IPS-20b (cell line): ENCODE data around the gene RASGEF1C.

ENCODE experiments used
- H3K27ac ChIP-seq: one replicate; pipeline ENCODE4 v1.5.1; 2013; ENCODE audit warnings: low read length
- H3K27me3 ChIP-seq: 2 replicates; pipeline ENCODE4 v1.6.1; 2013; ENCODE audit warnings: mild to moderate bottlenecking, low read length, inconsistent platforms; ENCODE audit not compliant: insufficient read depth
- H3K36me3 ChIP-seq: 2 replicates; pipeline ENCODE4 v1.6.1; 2013; ENCODE audit warnings: low read depth, mild to moderate bottlenecking, inconsistent platforms, low read length, moderate library complexity; ENCODE audit not compliant: insufficient read depth
- H3K4me1 ChIP-seq: 2 replicates; pipeline ENCODE4 v1.6.1; 2013; ENCODE audit warnings: mild to moderate bottlenecking, control low read depth, inconsistent platforms, low read length, moderate library complexity; ENCODE audit not compliant: insufficient read depth
- H3K4me3 ChIP-seq: 2 replicates; pipeline ENCODE4 v1.5.1; 2013; ENCODE audit warnings: mild to moderate bottlenecking, low read length, inconsistent platforms
- H3K9ac ChIP-seq: 2 replicates; pipeline ENCODE4 v1.6.1; 2013; ENCODE audit warnings: low read depth, mild to moderate bottlenecking, inconsistent platforms, low read length, moderate library complexity
- H3K9me3 ChIP-seq: 2 replicates; pipeline ENCODE4 v1.6.1; 2013; ENCODE audit warnings: mild to moderate bottlenecking, low read depth, low read length, inconsistent platforms; ENCODE audit not compliant: insufficient read depth

The RASGEF1C gene

GRCh38 chr5:180162304-180162661, 46.7 kb downstream of the RASGEF1C start:
- H3K9me3 ChIP-seq: no peaks in the 10 kb centered on the region
- H3K36me3 ChIP-seq: no peaks in the 10 kb centered on the region
- no peaks in the 10 kb centered on the region for H3K27me3 ChIP-seq
- H3K4me1 ChIP-seq: no peaks in the 10 kb centered on the region
- H3K4me3 ChIP-seq: no peak overlapping the region
- H3K9ac ChIP-seq: no peak overlapping the region
- no peak overlapping the region for H3K27ac ChIP-seq

- Histone ChIP-seq H3K27ac (no peak overlapping the region), H3K9me3 (no peaks in the 10 kb centered on the region), H3K27me3 (no peaks in the 10 kb centered on the region), H3K36me3 (no peaks in the 10 kb centered on the region), H3K9ac (no peak overlapping the region), H3K4me1 (no peaks in the 10 kb centered on the region), H3K4me3 (no peak overlapping the region)
Observed at GRCh38 chr5:180161420-180162303, 47.3 kb downstream of the RASGEF1C start.

GRCh38 chr5:180160789-180161188, 48.2 kb downstream of the RASGEF1C start:
- no peak overlapping the region for H3K27ac ChIP-seq
- no peaks in the 10 kb centered on the region for H3K9me3 ChIP-seq
- H3K36me3 ChIP-seq: no peaks in the 10 kb centered on the region
- H3K9ac ChIP-seq: no peak overlapping the region
- H3K4me1 ChIP-seq: no peaks in the 10 kb centered on the region
- H3K27me3 ChIP-seq: no peaks in the 10 kb centered on the region
- H3K4me3 ChIP-seq: no peak overlapping the region

GRCh38 chr5:180160215-180160614, 48.8 kb downstream of the RASGEF1C start:
- Histone ChIP-seq H3K27ac (no peak overlapping the region), H3K9me3 (no peaks in the 10 kb centered on the region), H3K36me3 (no peaks in the 10 kb centered on the region), H3K27me3 (no peaks in the 10 kb centered on the region), H3K4me1 (no peaks in the 10 kb centered on the region), H3K9ac (no peak overlapping the region), H3K4me3 (no peak overlapping the region)

- Histone ChIP-seq H3K27me3 (no peaks in the 10 kb centered on the region), H3K4me3 (no peak overlapping the region)
Observed at GRCh38 chr5:180159756-180160155, 49.3 kb downstream of the RASGEF1C start.

GRCh38 chr5:180157866-180158265, 51.1 kb downstream of the RASGEF1C start:
- no peaks in the 10 kb centered on the region for H3K27me3 ChIP-seq
- H3K36me3 ChIP-seq: no peaks in the 10 kb centered on the region
- H3K9ac ChIP-seq: no peak overlapping the region
- no peak overlapping the region for H3K27ac ChIP-seq
- no peaks in the 10 kb centered on the region for H3K4me1 ChIP-seq
- H3K9me3 ChIP-seq: no peaks in the 10 kb centered on the region
- H3K4me3 ChIP-seq: no peak overlapping the region

More at GRCh38 chr5:180159756-180160155, 49.3 kb downstream of the RASGEF1C start:
- Histone ChIP-seq H3K36me3 (no peaks in the 10 kb centered on the region), H3K27ac (no peak overlapping the region), H3K9ac (no peak overlapping the region), H3K9me3 (no peaks in the 10 kb centered on the region), H3K4me1 (no peaks in the 10 kb centered on the region)

GRCh38 chr5:180156141-180156540, 52.9 kb downstream of the RASGEF1C start:
- no peaks in the 10 kb centered on the region for H3K9me3 ChIP-seq
- H3K27me3 ChIP-seq: no peaks in the 10 kb centered on the region
- no peak overlapping the region for H3K9ac ChIP-seq
- H3K4me1 ChIP-seq: no peaks in the 10 kb centered on the region
- H3K4me3 ChIP-seq: no peak overlapping the region
- no peaks in the 10 kb centered on the region for H3K36me3 ChIP-seq
- no peak overlapping the region for H3K27ac ChIP-seq

GRCh38 chr5:180155365-180155926, 53.6 kb downstream of the RASGEF1C start:
- Histone ChIP-seq H3K9me3 (no peaks in the 10 kb centered on the region), H3K27me3 (no peaks in the 10 kb centered on the region), H3K27ac (no peak overlapping the region), H3K9ac (no peak overlapping the region), H3K4me3 (no peak overlapping the region), H3K4me1 (no peaks in the 10 kb centered on the region), H3K36me3 (no peaks in the 10 kb centered on the region)

GRCh38 chr5:180154821-180155364, 54.1 kb downstream of the RASGEF1C start:
- no peaks in the 10 kb centered on the region for H3K9me3 ChIP-seq
- no peaks in the 10 kb centered on the region for H3K36me3 ChIP-seq
- H3K27ac ChIP-seq: no peak overlapping the region
- H3K4me1 ChIP-seq: no peaks in the 10 kb centered on the region
- H3K4me3 ChIP-seq: no peak overlapping the region
- H3K27me3 ChIP-seq: no peaks in the 10 kb centered on the region
- H3K9ac ChIP-seq: no peak overlapping the region

GRCh38 chr5:180153991-180154390, 55.0 kb downstream of the RASGEF1C start:
- Histone ChIP-seq H3K4me3 (no peak overlapping the region), H3K4me1 (no peaks in the 10 kb centered on the region), H3K27me3 (no peaks in the 10 kb centered on the region), H3K9ac (no peak overlapping the region), H3K9me3 (no peaks in the 10 kb centered on the region), H3K27ac (no peak overlapping the region), H3K36me3 (no peaks in the 10 kb centered on the region)

- Histone ChIP-seq H3K36me3 (no peaks in the 10 kb centered on the region), H3K9ac (no peak overlapping the region), H3K27ac (no peak overlapping the region), H3K9me3 (peaks cover 4% of the 10 kb centered on the region; the same call in 1 of the 2 replicates), H3K4me1 (no peaks in the 10 kb centered on the region), H3K4me3 (no peak overlapping the region), H3K27me3 (no peaks in the 10 kb centered on the region)
Observed at GRCh38 chr5:180153099-180153498, 55.9 kb downstream of the RASGEF1C start.
